ENCODE measurements around the gene ANKRD44. TPM values are rescaled to one million over a fixed set of nuclear protein-coding genes. Genes with fewer than 3 reads are reported as not detected.

Gene ANKRD44
- total RNA-seq, 1 experiment from 2014 or later: 0.68 TPM

GRCh38 chr2:197052356-197052755, 258.2 kb downstream of the ANKRD44 start:
- Mint-ChIP-seq H3K27me3 (ENCODE audit: low read depth) (peaks cover 3% of the 10 kb centered on the region; the same call in 1 of the 2 replicates), H3K4me3 (no peak overlapping the region), H3K9me3 (peaks cover 28% of the 10 kb centered on the region), H3K36me3 (peaks cover 14% of the 10 kb centered on the region), H3K27ac (no peak overlapping the region), H3K4me1 (no peaks in the 10 kb centered on the region)
- CTCF ChIA-PET: no interaction called here
- DNase-seq (ENCODE audit: low spot score) (no peak), ATAC-seq (no peak)
- no peak for TF ChIP-seq ELF4 (CRISPR knock-in tag; IDR thresholded peaks at IDR 0.05; ENCODE audit: low read depth)
- TF ChIP-seq ZNF512 (CRISPR knock-in tag; IDR thresholded peaks at IDR 0.05; ENCODE audit: borderline replicate concordance): no peak
- TF ChIP-seq USF1 (CRISPR knock-in tag; IDR thresholded peaks at IDR 0.05): no peak
- TF ChIP-seq MXD4 (CRISPR knock-in tag; IDR thresholded peaks at IDR 0.05; ENCODE audit: borderline replicate concordance): no peak
- TF ChIP-seq ZBTB21 (CRISPR knock-in tag; IDR thresholded peaks at IDR 0.05; ENCODE audit: borderline replicate concordance): no peak
- TF ChIP-seq ARID4B (CRISPR knock-in tag; IDR thresholded peaks at IDR 0.05; ENCODE audit: borderline replicate concordance): no peak
- no peak for TF ChIP-seq JAZF1 (CRISPR knock-in tag; IDR thresholded peaks at IDR 0.05)
- TF ChIP-seq E2F5 (CRISPR knock-in tag; IDR thresholded peaks at IDR 0.05): no peak
- TF ChIP-seq ZSCAN18 (CRISPR knock-in tag; IDR thresholded peaks at IDR 0.05): no peak
- TF ChIP-seq RELA (CRISPR knock-in tag; IDR thresholded peaks at IDR 0.05; ENCODE audit: borderline replicate concordance): no peak
- no peak for TF ChIP-seq MYBL2 (CRISPR knock-in tag; IDR thresholded peaks at IDR 0.05)
- no peak for TF ChIP-seq PRRX2 (CRISPR knock-in tag; IDR thresholded peaks at IDR 0.05)
- TF ChIP-seq IRF1 (CRISPR knock-in tag; IDR thresholded peaks at IDR 0.05): no peak
- TF ChIP-seq MLX (CRISPR knock-in tag; IDR thresholded peaks at IDR 0.05): no peak
- no peak for TF ChIP-seq NFE2L1 (CRISPR knock-in tag; IDR thresholded peaks at IDR 0.05)
- TF ChIP-seq TEAD1 (CRISPR knock-in tag; IDR thresholded peaks at IDR 0.05): no peak
- no peak for TF ChIP-seq NFATC4 (CRISPR knock-in tag; IDR thresholded peaks at IDR 0.05)
- no peak for TF ChIP-seq ZNF425 (CRISPR knock-in tag; conservative IDR thresholded peaks at IDR 0.05)
- TF ChIP-seq EMX1 (CRISPR knock-in tag; IDR thresholded peaks at IDR 0.05): no peak
- POLR2A ChIA-PET: no interaction called here
